ELF-1 (cell line): Measurements from ENCODE around the gene CD99L2.
"Not testable (repeated sequence)": the region's sequence is repeated elsewhere in the genome, so short reads cannot be mapped to it uniquely, and the experiment has no call there.

ENCODE experiments used
- DNase-seq: peaks from one replicate; pipeline ENCODE4 v3.0.0-alpha.2; 2016; ENCODE audit warnings: low read depth, low spot score

Gene CD99L2

DNA sequence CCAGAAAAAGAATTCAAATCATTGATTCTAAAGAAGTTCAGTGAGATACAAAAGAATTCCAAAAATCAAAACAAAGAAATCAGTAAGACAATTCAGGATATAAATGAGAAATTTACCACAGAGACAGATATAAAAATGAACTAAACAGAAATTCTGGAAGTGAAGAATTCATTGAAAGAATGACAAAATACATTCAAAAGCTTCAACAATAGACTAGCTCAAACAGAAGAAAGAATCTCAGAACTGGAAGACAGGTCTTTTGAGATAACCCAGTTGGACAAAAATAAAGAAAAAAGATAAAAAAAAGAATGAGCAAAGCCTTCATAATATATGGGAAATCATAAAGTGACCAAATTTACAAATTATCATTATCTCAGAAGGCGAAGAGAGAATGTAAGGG, 41.7 kb downstream of the CD99L2 start:
- no peak for DNase-seq

DNA sequence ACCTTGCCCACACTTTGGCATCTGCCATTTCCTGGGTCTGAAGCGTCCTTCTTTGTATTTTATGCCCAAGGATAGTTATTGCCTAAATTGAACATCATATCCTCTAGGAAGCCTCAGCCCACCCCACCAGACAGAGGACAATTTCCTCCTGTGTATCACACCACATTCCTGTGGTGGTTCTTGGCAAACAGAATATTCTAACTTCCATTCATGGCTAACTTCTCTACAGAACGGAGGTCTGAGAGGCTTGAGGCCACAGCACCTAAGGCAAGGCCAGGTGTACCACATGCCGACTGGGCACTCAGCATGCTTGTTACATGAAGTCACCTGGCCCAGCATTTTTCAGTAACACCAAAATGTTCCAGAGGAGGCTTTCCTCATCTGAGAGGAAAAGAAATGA, 42.4 kb downstream of the CD99L2 start:
- DNase-seq = no peak

DNA sequence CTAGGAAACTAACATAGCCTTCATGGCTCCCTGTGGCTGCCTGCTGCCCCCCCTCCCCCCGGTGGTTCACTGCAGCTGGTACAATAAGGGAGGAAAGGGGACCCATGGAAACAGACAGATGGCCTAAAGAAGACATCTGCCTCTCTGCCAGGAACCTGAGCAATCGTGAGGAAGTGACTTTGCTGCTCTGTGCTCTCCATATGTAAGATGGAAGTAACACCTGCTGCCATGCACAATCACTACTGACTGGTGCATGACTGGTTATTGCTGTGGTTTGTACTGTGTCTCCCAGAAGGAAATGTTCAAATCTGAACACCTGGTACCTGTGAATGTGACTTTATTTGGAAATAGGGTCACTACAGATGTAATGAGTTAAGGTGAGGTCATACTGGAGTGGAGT, 43.6 kb downstream of the CD99L2 start:
- DNase-seq = no peak

DNA sequence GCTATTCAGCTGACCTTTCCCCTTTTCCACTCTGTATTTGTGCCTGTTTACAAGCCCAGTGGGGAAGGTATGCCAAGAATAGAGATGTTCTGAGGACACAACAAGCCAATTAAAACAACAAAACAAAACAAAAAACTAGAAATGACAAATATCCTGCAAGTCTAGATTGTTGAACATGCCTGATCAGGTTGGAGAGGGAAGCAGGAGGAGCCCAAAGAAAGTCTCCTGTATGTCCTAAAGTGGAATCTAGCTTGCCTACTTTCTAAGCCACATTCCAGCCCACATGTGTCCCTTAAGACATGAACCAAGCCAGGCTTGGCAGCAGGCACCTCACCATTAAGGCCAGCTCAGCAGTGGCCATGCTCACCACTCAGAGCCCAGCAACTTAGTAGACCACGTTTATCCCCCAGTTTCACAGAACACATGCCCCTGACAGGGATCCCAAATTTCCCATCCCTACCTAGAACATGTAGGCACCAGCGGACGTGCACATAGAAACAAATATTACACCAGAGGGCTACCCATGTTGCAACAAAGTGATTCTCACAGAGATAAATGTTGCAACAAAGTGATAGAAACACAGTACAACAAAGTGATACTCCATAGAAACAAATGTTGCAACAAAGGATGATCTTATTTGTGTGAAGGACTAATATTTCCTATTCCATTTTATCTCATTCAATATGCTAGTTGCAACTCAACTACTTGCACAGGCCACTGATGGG, 48.3 kb downstream of the CD99L2 start:
- DNase-seq = no peak

DNA sequence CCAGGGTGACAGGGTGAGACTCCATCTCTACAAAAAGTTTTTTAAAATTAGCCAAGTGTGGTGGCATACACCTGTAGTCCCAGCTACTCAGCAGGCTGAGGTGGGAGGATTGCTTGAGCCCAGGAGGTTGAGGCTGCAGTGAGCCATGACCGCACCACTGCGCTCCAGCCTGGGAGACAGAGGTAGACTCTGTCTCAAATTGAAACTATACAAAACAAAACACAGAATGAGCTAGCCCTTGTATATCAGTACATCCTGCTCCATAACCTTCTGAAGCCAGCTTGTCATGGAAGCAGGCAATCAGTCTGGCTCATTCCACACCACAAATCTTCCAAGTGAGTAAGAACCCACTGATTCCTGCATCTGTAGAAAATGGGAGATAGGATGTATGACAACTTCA, 49.0 kb downstream of the CD99L2 start:
- no peak for DNase-seq

DNA sequence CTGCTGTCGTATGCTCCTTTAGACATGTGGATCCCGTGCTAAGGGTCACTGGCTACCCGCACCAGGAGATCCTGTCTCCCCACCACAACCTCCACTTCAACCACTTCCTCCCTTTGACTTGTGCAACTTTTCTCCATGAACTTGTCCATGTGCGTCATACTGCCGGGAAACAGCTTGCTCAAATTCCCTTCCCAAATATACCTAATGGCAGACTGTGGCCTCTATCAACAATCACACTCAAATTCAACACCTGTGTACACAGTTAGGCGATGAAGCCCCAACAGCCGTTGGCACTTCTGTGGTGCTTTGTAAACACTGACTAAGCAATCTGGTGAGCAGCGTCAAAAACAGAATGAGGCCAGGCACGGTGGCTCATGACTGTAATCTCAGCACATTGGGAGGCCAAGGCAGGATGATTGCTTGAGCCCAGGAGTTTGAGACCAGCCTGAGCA, 49.5 kb downstream of the CD99L2 start:
- no peak for DNase-seq

DNA sequence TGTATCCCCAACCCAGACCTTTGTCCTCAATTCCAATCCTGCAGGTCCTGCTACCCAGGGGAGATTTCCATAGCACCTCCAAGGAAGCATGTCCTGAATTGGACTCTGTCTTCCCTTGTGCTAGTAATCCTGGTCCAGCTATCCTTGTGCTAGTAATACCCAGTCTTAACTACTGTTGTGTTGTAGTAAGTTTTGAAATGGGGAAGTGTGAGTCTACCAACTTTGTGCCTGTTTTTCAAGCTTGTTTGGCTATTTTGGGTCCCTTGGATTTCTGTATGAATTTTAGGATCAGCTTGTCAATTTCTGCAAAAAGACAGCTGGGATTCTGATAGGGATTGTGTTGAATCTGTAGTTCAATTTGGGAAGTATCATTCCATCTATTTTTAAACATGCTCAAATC, 51.4 kb downstream of the CD99L2 start:
- DNase-seq = no peak

DNA sequence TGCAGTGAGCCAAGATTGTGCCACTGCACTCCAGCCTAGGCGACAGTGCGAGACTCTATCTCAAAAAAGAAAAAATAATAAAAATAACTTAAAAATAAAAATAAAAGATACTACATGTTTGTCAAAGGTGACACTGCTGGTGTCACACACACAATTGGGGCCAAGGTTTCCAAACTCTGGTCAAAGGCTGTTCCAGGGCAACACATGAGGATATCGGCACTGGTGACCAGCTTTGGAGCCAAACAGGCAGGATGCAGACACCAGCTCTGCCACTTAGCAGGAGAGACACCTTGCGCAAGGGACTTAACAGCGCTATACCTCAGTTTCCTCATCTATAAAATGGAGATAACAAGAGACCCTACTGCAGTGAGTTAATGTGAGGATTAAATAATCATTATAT, 52.3 kb downstream of the CD99L2 start:
- no peak for DNase-seq

DNA sequence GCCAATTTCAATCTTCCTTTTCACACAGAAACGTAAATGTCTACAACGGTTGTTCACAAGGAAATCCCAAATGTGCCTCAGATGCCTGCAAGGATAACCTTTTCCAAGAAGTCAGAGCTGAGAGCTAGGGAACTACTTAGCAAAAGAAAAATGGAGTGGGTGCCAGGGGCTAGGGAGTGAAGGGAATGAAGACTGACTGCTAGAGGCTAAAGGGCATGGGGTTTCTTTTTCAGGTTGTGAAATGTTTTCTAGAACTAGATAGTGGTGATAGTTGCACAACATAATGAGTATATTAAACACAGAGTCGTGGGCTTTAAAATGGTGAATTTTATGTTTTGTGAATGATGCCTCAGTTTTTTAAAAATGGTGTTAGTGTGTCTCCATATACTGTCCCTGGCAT, 53.4 kb downstream of the CD99L2 start:
- DNase-seq = no peak

DNA sequence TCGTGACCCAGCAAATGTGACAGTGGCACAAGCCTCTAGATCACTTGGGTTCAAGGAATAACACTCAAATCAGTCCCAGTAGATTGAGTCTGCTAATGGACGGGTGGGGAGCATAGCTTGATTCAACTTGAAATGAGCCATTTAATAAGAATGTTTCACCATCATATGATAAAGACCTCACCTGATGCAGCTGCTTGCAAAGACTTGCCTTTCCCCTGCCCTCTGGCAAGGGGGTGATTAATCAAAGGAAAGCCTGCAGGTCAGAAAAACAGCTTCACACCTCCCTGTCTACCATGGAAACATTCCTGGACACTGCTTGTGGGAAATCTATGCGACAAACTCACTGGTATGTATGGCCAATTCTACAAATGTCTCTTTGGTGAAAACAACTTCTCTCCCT, 54.5 kb downstream of the CD99L2 start:
- peak; percentile 14 for DNase-seq

DNA sequence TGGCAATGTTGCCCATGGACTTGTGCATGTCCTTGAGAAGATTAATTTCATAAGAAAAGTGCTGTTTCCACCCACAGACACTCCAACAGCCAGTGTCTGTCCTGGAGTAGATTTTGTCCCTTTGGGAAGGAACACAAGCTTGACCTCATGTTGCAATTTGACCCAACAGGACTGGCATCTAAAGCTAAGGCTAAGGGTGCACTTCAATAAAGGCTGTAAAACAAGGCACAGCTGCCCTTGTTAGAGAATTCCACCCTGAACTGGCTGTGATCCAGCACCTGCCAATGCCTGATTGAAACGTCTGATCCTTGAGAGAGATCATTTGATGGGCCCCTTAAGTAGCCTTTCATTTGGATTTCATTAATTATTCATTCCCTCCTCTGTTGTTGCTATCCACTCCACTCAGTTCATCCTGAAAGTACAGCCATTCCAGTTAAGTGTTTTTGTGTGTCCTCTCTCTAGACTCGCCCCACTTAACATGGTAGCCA, 56.2 kb downstream of the CD99L2 start:
- no peak for DNase-seq

DNA sequence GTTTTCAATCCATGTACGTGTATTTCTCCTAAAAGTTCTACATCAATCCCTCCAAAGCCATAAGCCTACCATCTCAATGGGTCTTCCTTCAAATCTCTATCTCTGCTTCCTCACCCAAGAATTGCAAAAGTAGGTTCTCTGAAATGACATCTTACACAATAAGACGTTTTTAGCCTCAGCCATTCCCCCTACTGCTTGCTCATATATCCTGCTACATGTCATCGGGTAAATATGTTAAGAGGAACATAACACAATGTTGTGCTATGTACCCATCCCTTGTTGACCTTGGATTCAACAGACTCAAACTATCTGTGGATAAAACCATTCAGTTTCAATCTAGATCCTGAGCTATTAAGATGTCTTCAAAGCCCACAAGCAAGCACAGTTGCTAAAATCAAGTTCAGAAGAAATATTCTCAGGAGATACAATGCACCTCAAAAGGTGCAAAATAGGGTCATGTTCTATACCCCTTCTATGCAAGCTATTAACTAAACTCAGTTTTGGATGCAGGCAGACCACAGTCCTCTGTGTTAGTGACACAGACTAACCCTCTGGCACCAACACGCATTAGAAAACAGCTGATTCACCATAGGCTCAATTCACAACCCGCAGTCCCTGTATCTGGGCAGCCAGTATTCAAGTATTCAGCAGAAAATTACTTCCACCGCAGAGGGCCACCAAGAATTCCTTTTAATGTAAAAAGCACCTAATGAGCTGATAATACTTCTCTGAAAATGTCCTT, 56.8 kb downstream of the CD99L2 start:
- no peak for DNase-seq

DNA sequence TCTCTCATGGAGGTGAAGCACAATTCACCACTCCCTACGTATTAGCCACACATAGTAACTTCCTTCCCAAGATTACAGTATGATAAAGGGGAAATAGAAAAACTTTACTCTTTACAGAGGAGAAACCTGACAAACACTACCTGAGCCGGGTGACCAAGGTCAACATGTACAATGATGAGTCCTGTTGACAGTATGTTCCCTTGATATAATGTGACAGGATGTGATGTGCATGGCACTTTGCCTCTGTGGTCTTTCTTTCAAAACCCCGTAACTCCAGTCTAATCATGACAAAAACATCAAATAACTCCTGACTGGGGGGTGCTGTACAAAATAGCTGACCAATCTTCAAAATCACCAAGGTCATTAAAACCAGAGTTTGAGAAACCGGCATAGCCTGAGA, 60.6 kb downstream of the CD99L2 start:
- no peak for DNase-seq

DNA sequence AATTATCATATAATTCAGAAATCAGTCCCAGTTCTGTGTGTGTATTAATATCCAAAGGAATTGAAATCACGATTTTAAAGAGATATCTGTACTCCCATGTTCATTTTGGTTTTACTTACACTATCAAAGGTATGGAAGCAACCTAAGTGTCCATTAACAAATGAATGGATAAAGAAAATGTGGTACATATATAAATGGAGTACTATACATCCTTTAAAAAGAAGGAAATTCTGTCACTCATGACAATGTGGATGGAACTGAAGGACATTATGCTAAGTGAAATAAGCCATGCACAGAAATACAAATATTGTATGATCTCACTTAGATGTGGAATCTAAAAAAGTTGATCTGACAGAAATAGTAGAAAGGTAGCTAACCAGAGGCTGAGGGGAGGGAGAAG, 63.8 kb downstream of the CD99L2 start:
- no peak for DNase-seq

DNA sequence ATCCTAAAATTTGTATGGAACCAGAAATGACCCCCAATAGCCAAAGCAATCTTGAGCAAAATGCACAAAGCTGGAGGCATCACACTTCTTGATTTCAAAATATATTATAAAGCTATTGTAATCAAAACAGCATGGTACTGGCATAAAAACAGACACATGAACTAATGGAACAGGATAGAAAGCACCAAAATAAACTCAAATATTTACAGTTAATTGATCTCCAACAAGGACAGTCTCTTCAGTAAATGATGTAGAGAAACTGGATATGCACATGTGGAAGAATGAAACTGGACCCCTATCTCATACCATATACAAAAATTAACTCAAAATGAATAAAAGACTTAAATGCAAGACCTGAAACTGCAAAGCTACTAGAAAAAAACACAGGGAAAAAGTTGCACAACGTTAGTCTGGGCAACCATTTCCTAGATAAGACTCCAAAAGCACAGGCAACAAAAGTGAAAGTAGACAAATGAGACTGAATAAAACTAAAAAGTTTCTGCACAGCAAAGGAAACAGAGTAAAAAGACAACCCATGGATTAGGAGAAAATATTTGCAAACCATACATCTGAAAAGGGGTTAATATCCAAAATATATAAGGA, 64.9 kb downstream of the CD99L2 start:
- no peak for DNase-seq

DNA sequence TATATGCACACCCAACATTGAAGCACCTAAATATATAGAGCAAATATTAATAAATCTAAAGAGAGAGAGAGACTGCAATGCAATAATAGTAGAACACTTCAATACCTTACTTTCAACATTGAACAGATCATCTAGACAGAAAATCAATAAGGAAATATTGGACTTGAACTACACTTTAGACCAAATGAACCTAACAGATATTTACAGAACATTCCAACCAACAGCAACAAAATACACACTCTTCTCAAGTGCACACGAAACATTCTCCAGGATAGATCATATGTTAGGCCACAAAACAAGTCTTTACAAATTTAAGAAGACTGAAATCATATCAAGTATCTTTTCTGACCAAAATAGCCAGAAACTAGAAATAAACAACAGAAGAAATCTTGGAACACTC, 66.6 kb downstream of the CD99L2 start:
- no peak for DNase-seq

DNA sequence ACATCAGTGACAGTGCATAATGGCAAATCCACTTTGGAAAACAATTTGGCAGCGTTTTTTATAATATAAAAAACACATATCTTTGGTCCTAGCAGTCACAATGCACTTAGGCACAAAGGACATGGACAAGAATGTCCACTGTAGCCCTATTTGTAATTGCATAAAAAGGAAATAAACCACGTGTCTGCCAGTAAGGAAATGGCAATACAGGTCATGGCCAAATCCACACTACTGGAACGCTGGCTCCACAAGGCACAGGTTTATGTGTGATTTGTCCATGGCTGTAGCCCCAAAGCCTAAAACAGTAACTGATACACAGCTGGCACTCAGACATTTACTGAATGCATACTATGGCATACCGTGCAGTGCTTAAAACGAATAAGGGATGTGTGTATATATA, 69.7 kb downstream of the CD99L2 start:
- no peak for DNase-seq

DNA sequence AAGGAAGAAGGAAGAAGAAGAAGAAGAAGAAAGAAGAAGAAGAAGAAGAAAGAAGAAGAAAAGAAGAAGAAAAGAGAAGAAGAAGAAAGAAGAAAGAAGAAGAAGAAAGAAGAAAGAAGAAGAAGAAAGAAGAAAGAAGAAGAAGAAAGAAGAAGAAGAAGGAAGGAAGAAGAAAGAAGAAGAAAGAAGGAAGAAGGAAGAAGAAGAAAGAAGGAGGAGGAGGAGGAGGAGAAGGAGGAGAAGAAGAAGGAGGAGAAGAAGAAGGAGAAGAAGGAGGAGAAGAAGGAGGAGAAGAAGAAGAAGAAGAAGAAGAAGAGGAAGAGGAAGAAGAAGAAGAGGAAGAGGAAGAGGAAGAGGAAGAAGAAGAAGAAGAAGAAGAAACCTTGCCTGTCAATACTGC, 74.1 kb downstream of the CD99L2 start:
- DNase-seq = not testable (repeated sequence)

DNA sequence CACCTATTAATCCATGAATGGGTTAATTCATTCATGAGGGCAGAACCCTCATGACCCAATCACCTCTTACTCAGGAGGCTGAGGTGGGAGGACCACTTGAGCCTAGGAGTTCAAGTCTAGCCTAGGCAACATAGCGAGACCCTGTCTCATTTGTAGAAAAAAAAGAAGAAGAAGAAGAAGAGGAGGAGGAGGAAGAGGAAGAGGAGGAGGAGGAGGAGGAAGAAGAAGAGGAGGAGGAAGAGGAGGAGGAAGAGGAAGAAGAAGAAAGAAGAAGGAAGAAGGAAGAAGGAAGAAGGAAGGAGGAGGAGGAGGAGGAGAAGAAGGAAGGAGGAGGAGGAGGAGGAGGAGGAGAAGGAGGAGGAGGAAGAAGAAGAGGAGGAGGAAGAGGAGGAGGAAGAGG, 74.6 kb downstream of the CD99L2 start:
- DNase-seq = not testable (repeated sequence)

DNA sequence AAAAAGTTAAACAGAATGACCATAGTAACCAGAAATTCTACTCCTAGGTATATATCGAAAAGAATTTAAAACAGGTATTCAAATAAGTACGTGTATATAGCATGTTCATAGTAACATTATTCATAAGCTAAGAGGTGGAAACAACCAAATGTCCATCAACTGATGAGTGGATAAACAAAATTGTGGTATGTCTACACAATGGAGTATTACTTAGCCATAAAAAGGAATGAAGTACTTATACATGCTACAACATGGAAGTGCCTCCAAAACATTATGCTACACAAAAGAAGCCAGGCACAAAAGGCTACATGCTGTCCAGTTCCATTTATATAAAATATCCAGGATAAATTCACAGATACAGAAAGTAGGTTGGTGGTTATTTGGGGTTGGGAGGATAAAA, 76.5 kb downstream of the CD99L2 start:
- no peak for DNase-seq

DNA sequence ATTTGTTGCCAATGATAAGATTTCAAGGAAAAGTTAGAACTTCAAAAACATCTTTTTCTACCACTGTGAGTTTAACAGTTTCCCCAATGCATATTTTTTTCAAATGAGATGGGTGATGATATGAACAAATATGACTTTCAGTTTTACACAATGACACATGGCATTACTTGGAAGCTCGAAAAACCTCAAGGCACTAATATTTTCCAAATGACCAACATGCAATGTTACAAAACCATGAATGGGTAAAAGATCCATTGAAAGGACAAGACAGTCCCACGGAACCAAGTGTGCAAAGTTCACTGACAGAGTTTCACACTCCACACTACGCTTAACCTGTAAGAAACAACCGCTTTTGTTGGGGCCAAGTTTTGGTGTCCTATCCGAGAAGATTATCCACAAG, 84.5 kb downstream of the CD99L2 start:
- DNase-seq = no peak

DNA sequence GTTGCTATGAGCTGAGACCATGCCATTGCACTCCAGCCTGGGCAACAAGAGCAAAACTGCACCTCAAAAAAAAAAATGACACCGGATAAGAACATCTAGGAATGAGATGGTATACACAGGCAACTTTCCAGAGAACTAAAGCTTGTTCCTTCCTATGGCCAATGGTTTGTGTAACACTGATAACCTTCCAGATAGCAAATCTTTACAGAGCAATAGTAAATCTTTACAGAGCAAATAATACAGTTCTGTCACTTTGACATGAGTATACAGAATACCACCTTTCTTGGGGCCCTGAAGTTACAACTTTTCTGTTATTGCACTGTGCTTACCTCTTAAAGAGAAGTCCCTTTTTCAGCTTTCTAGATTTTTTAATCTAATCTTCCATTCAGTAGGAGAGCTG, 91.6 kb downstream of the CD99L2 start:
- no peak for DNase-seq

DNA sequence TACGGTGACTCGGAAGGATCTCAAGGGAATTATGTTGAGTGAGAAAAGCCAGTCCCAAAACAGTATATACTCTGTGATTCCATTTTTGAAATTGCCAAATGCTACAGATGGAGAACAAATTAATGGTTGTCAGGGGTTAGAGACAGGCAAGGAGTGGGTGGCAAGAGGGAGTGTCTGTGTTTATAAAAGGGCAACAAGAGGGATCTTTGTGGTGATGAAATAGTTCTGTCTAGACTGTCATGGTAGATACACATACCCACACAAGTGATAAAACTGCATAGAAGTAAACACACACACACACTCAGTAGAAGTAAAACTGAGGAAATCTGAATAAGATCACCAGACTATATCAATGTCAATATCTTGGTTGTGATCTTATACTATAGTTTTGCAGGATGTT, 92.7 kb downstream of the CD99L2 start:
- DNase-seq = no peak
